Myometrial cell (primary cell): ENCODE measurements around the gene SH2D3A. TPM values are rescaled to one million over a fixed set of nuclear protein-coding genes. Genes with fewer than 3 reads are reported as not detected.

Experiments
- total RNA-seq: library from RNA; depleted of rRNA; stranded (reverse); fragments of >200 nt; gene quantifications from 2 replicates; pipeline ENCODE4 v1.2.3, GENCODE V29; 2015

Gene SH2D3A
- 0.18 TPM in 1 of 2 replicates, not detected in the other for total RNA-seq

GRCh38 chr19:6767357-6768235, at the start of gene SH2D3A:
SH2D3A (minus strand) TSS chr19:6767435; CDS start chr19:6763748, 3,687 bp downstream.

GRCh38 chr19:6772028-6772865, 5.0 kb upstream of the SH2D3A start, which contains the start of gene VAV1:
VAV1 (plus strand) TSS chr19:6772708; CDS start chr19:6772808, 100 bp downstream.

GRCh38 chr19:6739390-6739882, 27.8 kb downstream of the SH2D3A start, which contains the start of gene TRIP10:
TRIP10 (plus strand) TSS chr19:6739680; CDS start chr19:6739762, 82 bp downstream.

GRCh38 chr19:6737284-6737872, 29.9 kb downstream of the SH2D3A start, which contains the start of gene GPR108:
GPR108 (minus strand) TSS chr19:6737580; CDS start chr19:6737576, 4 bp downstream.

GRCh38 chr19:6720369-6721137, 46.7 kb downstream of the SH2D3A start, which contains the start of gene C3:
C3 (minus strand) TSS chr19:6720650; CDS start chr19:6720589, 61 bp downstream.

Other genes starting within 250 kb of the SH2D3A start
- gene TNFSF9, start 236.4 kb downstream of the SH2D3A start, total RNA-seq: 1.2 and 1.6 TPM in 2 replicates
- gene CD70, start 176.3 kb downstream of the SH2D3A start, total RNA-seq: not detected in 2 replicates
- gene TNFSF14, start 97.3 kb downstream of the SH2D3A start, total RNA-seq: not detected in 2 replicates
- gene C3, start 46.8 kb downstream of the SH2D3A start, total RNA-seq: 3.5 and 9.4 TPM in 2 replicates
- 51.2 and 59.1 TPM in 2 replicates for gene GPR108, start 29.9 kb downstream of the SH2D3A start, total RNA-seq
- gene TRIP10, start 27.8 kb downstream of the SH2D3A start, total RNA-seq: 57.9 and 60.8 TPM in 2 replicates
- not detected in 2 replicates for gene VAV1, start 5.3 kb upstream of the SH2D3A start, total RNA-seq
- not detected in 2 replicates for gene ADGRE1, start 120.1 kb upstream of the SH2D3A start, total RNA-seq